C4-2B (cell line): ENCODE measurements around the gene TAS2R41.

ENCODE experiments used
- CTCF ChIP-seq: fragments of 450-650 bp; conservative IDR thresholded peaks from 2 replicates; pipeline ENCODE4 v1.5.1; 2017; ENCODE audit warnings: mild to moderate bottlenecking
- ZFX ChIP-seq: fragments of 450-650 bp; IDR thresholded peaks from 2 replicates; pipeline ENCODE4 v1.6.1; 2017

- TF ChIP-seq CTCF (no peak), ZFX (no peak)
Observed at GRCh38 chr7:143496263-143496662, 18.6 kb downstream of the TAS2R41 start.
